Astrocyte of the cerebellum (primary cell): ENCODE measurements around the gene RRM2.

ENCODE experiments used
- DNase-seq: peaks from one replicate; pipeline ENCODE4 v3.0.0-alpha.2; 2011; ENCODE audit warnings: low read depth
- H3K4me3 ChIP-seq: 2 replicates; pipeline ENCODE4 v1.5.1; 2011; ENCODE audit warnings: mild to moderate bottlenecking, low read depth, low read length, moderate library complexity
- CTCF ChIP-seq: IDR thresholded peaks from 2 replicates; pipeline ENCODE4 v1.5.1; 2012; ENCODE audit warnings: low read length, low read depth, moderate library complexity, mild to moderate bottlenecking; ENCODE audit errors: missing control alignments
- in situ Hi-C: cut with HindIII; loops from 2 replicates; pipeline ENCODE4 v1.10.0; 2017; ENCODE audit warnings: low sequenced_read_pairs

Gene RRM2

DNA sequence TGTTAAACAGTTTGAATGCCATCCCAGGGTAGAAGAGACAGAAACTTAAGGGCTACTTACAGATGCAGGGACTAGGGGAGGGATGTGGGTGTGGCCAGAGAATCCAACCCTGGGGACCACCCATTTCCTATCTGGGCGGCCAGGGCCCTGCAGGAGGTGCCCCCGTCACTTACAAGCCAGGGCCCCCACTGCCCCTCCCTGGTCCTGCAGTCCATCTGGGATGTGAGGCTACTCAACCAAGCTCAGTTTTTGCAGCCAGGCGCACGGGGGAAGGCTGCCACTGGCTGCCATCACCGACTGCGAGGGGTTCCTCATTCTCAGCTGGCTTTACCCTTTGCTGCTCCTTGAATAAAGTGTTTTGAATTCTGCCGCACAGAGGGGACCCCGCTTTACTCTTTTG is 42.1 kb downstream of the RRM2 start:
- in situ Hi-C loops: no loop called here
- no peak for DNase-seq
- no peak for TF ChIP-seq CTCF
- H3K4me3 ChIP-seq: no peak overlapping the region

DNA sequence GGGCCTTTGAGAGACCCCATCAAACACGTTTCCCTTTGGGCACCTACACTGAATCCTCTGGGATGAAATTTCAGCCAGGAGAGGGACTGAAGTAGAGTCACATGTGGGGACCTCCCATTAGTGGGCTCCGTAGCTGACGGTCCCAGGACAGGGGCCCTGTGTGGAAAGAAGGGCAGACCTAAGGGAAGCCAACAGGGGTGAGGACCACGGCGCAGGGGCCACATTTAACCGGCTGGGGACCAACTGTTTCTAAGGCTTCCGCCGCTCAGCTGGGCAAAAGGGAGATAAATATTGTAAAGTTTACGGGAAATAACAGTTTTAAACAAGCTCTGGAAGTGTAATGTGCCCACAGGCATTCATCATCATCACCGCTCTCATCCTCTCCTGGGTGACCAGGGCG is 42.7 kb downstream of the RRM2 start:
- in situ Hi-C loops: no loop called here
- no peak overlapping the region for H3K4me3 ChIP-seq
- no peak for DNase-seq
- TF ChIP-seq CTCF: no peak

DNA sequence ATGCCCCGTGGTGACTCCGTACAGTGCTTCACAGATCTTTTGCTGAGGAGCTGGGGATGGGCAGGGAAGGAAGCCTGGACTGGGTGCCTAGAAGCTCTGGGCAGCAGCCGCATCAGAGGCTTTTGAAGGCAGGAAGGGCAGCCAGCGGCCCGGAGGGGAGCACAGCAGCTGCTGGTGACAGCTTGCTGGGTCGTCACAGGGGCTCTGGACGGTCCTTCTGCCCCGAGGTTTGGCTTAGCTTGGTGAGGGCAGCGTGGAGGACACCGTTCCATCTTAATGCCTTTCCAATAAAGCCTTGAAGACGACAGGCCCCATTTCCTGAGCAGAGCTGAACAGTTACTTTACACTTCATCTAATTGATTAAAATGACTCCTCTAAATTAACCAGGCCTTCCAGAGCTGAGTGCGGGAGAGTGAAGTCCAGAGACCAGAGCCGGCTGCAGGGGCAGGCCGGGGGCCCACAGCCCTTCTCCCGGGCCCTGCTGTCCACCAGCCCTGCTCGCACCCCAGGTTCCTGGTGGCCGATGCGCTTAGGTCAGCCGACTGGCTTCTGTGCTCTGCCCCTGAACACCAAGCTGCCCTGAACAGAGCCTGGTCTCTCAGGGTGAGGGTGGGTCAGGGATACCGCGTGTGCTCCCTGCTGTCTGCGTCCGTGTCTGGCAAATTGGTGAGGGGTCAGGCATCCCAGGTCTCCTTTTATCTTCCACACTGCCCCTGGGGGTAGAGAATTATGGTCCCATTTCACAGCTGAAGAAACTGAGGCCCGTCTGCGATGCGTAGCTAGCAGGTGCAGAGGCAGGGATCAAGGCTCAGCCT is 43.5 kb downstream of the RRM2 start:
- no peak for DNase-seq
- no peak for TF ChIP-seq CTCF
- H3K4me3 ChIP-seq: no peak overlapping the region
- in situ Hi-C loops: no loop called here

GRCh38 chr2:10166676-10167292 is 44.2 kb downstream of the RRM2 start:
- no peak for DNase-seq
- H3K4me3 ChIP-seq: no peak overlapping the region
- in situ Hi-C loops: no loop called here
- no peak for TF ChIP-seq CTCF

- no peak for TF ChIP-seq CTCF
- no peak for DNase-seq
- no peak overlapping the region for H3K4me3 ChIP-seq
- in situ Hi-C loops: no loop called here
Measured at GRCh38 chr2:10167316-10167715, 44.8 kb downstream of the RRM2 start.

DNA sequence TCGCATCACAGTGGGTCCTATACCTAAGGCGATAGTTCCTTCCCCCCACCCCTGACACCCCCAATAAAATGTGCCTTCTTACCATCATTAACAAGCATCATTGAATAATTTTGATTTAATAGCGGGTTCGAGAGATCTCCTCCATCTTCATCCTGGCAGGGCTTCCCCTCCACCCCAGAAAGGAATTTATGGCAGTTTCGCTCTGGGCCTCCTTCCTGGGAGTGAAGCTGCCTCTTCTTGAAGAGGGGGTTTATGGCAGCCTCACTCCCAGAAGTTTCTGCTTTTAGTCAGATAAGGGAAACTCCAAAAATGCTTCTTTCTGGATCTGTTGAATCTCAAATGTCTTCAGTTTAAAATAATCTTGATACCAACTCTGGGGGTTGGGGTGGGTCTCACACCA is 45.7 kb downstream of the RRM2 start:
- TF ChIP-seq CTCF: no peak
- H3K4me3 ChIP-seq: no peak overlapping the region
- in situ Hi-C loops: no loop called here
- DNase-seq: no peak
